Measurements from ENCODE around the gene ZNF718. TPM values are rescaled to one million over a fixed set of nuclear protein-coding genes. Genes with fewer than 3 reads are reported as not detected.
A peak's percentile ranks its signal among the peaks of the same experiment; 100 is the strongest.
"Not testable (repeated sequence)": the region's sequence is repeated elsewhere in the genome, so short reads cannot be mapped to it uniquely, and the experiment has no call there.

ZNF718 gene
- total RNA-seq, 2 experiments from 2014 or later: 9.7 to 10.3 TPM

DNA sequence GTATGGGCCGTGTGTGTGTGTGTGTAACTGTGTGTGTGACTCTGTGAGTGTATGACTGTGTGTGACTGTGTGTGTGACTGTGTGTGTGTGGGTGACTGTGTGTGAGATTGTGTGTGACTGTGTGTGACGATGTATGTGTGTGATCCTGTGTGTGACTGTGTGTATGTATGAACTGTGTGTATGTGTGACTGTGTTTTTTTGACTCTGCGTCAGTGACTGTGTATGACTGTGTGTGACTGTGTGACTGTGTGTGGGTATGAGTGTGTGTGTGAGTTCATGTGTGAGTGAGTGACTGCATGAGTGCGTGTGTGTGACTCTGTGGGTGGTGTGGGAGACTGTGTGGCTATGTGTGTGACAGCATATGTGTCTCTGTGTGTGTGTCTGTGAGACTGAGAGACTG is 81.8 kb downstream of the ZNF718 start:
- Mint-ChIP-seq H3K9me3 (ENCODE audit: low read depth) (peaks cover 50% of the 10 kb centered on the region), H3K27me3 (no peaks in the 10 kb centered on the region), H3K27ac (no peak overlapping the region), H3K4me1 (peaks cover 8% of the 10 kb centered on the region), H3K4me3 (no peak overlapping the region), H3K36me3 (ENCODE audit: low read depth) (peaks cover 40% of the 10 kb centered on the region)
- ChIA-PET CTCF (no interaction called here), POLR2A (no interaction called here)
- no peak for ATAC-seq
- intact Hi-C loops (cut with DNase I, micrococcal nuclease): no loop called here
- DNase-seq: no peak

- Mint-ChIP-seq H3K36me3 (ENCODE audit: low read depth) (peaks cover 40% of the 10 kb centered on the region), H3K9me3 (ENCODE audit: low read depth) (peaks cover 45% of the 10 kb centered on the region), H3K4me1 (peaks cover 16% of the 10 kb centered on the region)
- POLR2A ChIA-PET; DNase-seq; intact Hi-C loops (cut with DNase I, micrococcal nuclease); ATAC-seq; H3K4me3 Mint-ChIP-seq; CTCF ChIA-PET; H3K27ac Mint-ChIP-seq; H3K27me3 Mint-ChIP-seq: not testable (repeated sequence)
Observed at GRCh38 chr4:208416-209096, 84.3 kb downstream of the ZNF718 start.

DNA sequence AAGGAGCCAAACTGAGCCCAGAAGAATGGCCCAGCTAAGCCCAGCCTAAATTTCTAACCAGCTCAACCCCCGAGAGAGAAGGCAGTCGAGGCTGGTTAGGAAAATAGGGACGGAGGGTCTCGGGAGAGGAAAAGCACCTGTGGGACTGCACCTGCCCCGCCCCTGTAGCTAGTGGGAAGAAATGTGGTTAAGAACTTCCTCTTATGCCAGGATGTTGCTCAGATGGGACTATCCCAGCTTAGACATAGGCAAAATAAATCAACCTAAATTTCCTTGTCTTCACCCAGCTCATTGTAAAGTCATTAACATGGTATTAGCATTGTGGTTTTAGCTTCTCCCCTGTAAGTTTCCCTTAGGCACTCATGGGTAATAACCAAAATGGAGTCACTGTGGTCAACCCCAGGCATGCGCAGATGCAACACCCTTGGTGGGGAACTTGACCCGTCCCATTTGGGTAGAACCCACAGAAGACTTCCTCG is 86.8 kb downstream of the ZNF718 start:
- peaks cover 50% of the 10 kb centered on the region for H3K9me3 Mint-ChIP-seq (ENCODE audit: low read depth)
- H3K27ac Mint-ChIP-seq: peak overlapping the region; percentile 60
- POLR2A ChIA-PET: interaction anchor here (0.7 kb wide), 1 partner anchor 158 kb away, joined by 3 read pairs; the partner anchor contains the start of gene ZNF595
- DNase-seq (peak; percentile 19), ATAC-seq (peak; percentile 53)
- peaks cover 7% of the 10 kb centered on the region for H3K27me3 Mint-ChIP-seq
- intact Hi-C loops (cut with DNase I, micrococcal nuclease): no loop called here
- peaks cover 16% of the 10 kb centered on the region for H3K4me1 Mint-ChIP-seq
- H3K36me3 Mint-ChIP-seq (ENCODE audit: low read depth): peaks cover 47% of the 10 kb centered on the region
- H3K4me3 Mint-ChIP-seq: no peak overlapping the region
- CTCF ChIA-PET: interaction anchor here (0.7 kb wide), 1 partner anchor 32 kb away, joined by 4 read pairs; no protein-coding TSS in a partner anchor

GRCh38 chr4:212438-213188 is 88.3 kb downstream of the ZNF718 start:
- Mint-ChIP-seq H3K9me3 (ENCODE audit: low read depth) (peaks cover 43% of the 10 kb centered on the region), H3K4me3 (no peak overlapping the region), H3K36me3 (ENCODE audit: low read depth) (peaks cover 40% of the 10 kb centered on the region), H3K4me1 (peaks cover 16% of the 10 kb centered on the region), H3K27me3 (peaks cover 7% of the 10 kb centered on the region), H3K27ac (no peak overlapping the region)
- intact Hi-C loops (cut with DNase I, micrococcal nuclease): no loop called here
- ChIA-PET POLR2A (no interaction called here), CTCF (interaction anchor here (0.6 kb wide), 1 partner anchor 141 kb away, joined by 3 read pairs; no protein-coding TSS in a partner anchor)
- DNase-seq (peak; percentile 45), ATAC-seq (peak; percentile 76)

- H3K27ac Mint-ChIP-seq; H3K4me3 Mint-ChIP-seq; DNase-seq; POLR2A ChIA-PET; ATAC-seq; CTCF ChIA-PET; H3K27me3 Mint-ChIP-seq; intact Hi-C loops (cut with DNase I, micrococcal nuclease): not testable (repeated sequence)
- H3K9me3 Mint-ChIP-seq (ENCODE audit: low read depth): peaks cover 38% of the 10 kb centered on the region
- peaks cover 16% of the 10 kb centered on the region for H3K4me1 Mint-ChIP-seq
- H3K36me3 Mint-ChIP-seq (ENCODE audit: low read depth): peaks cover 36% of the 10 kb centered on the region
Observed at GRCh38 chr4:213189-213535, 88.9 kb downstream of the ZNF718 start.

Other genes starting within 250 kb of the ZNF718 start
- gene ZNF595, start 71.2 kb upstream of the ZNF718 start, total RNA-seq: 10 to 100 TPM; 17.1 to 24.6 TPM
- under 1 TPM in 1 of 2 experiments, not detected in 1; 0.09 TPM for gene ZNF732, start 181.0 kb downstream of the ZNF718 start, total RNA-seq
- gene ZNF141, start 213.3 kb downstream of the ZNF718 start, total RNA-seq: 10 to 100 TPM; 26.5 to 35.3 TPM

All from activated CD4-positive, alpha-beta T cell treated with anti-CD3 and anti-CD28 coated beads for 36 hours (primary cell).